CD1c-positive myeloid dendritic cell (primary cell): Measurements from ENCODE around the gene EVA1B.

ENCODE experiments used
- DNase-seq: peaks from one replicate; pipeline ENCODE4 v3.0.0-alpha.2; 2016; ENCODE audit errors: extremely low spot score

EVA1B gene

DNA sequence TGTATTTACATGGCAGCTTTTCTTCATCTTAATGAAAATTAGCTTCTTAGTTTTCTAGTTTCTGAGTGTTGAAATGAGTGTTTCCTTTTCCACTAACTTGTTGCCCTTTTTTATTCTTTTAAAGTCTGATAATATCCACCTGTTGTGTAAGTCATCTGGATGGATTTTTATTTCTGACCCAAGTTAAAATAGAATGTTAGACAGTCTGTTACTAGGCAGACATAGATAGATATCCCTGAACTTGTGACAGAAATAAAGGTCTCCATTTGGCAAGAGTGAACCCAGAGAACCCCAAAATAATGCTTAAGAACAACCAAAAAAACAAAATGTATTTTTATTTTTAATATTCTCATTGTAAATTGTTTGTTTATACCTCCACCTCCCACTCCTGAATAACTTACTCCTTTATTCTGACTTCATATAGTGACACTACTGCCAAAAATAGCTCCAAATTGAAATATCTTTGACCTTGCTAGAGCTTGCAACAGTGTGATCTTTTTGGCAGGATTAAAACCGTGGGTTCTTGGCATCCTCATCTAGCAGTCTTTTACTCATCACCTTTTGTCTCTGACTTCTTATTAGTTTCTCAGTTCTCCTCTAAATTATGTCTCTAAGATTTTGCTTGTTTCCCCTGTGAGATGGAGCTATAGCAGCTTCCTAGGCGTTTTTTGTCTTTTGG, 44.2 kb downstream of the EVA1B start:
- DNase-seq = no peak

- DNase-seq = no peak
Measured at GRCh38 chr1:36276688-36277087, 46.8 kb downstream of the EVA1B start.

GRCh38 chr1:36274201-36274600, 49.2 kb downstream of the EVA1B start:
- no peak for DNase-seq

GRCh38 chr1:36273024-36273423, 50.4 kb downstream of the EVA1B start:
- DNase-seq = no peak
